GM21515 (cell line): ENCODE data around the gene PLXNA4.
"Not testable (repeated sequence)": the region's sequence is repeated elsewhere in the genome, so short reads cannot be mapped to it uniquely, and the experiment has no call there.

ENCODE experiments used
- ATAC-seq: cut with Tn5 transposase; IDR thresholded peaks from one replicate; pipeline ENCODE4 v1.9.1; 2021; ENCODE audit not compliant: unreplicated experiment

PLXNA4 gene

DNA sequence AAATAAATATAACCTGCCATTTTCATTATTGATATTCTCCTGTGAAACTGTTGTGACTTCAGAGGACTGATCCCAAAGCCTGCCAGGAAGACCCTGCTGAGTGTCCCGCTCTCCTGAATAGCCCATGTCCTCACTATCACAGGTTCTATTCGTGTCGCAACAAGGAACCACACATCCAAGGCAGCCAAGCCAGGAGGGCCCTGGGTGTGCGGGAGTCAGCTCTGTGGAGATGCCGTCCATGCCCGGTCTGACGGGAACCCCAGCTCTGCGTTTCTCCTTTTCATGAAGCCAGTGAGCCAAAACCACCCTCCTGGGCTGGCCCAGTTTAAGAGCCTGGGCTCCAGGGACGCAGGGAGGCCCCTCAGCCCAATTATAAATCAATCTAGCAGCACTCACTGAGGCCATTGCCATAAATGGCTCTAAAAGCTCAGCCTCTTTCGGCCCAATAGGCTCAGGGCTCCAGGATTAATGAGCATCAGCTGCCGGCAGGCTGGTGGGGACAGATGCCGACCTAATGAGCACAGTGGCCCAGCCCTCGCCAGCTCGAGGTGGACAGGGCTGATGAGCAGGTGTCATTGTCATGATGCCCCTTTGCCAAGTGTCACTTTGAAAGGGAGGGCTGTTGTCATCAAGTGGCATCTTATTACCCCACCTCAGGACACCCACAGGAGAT is 177.9 kb downstream of the PLXNA4 start:
- ATAC-seq = no peak

DNA sequence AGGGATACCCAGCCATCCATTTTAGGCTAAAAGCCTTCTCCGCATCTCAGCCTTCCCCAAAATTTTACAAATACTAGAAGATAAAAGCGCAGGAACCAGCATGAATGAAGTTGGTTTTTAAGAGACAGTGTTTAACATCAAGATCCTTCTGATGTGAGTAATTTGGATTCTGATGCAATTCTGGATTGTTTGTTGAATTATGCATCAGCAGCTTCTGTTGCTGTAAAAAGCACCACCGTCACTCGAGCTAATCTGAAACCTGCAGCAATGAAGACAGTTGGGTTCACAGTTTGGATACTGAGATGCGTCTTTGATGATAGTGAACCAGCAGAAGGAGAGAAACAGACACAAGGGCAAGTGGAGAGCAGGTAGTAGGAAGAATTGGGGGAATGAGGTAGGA is 179.2 kb downstream of the PLXNA4 start:
- ATAC-seq = no peak

DNA sequence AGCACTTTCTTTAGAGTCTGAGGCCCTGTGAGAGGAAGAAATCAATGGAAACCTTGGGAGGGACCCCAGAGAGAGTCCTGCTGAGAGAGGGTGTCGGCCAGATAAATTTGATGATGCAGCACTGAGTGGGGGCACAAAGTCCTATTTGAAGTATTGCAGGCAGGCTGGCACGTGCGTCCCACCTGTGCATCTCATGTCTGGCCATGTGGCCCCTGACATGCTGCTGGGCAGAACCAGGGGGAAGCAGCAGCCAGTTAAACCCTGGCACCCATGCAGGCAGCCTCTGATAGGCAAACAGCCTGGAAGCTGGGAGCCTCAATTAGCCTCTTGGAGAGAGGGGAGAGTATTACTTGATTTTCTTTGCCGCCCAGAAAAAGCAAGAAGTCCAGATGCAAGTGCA is 180.9 kb downstream of the PLXNA4 start:
- ATAC-seq = no peak

DNA sequence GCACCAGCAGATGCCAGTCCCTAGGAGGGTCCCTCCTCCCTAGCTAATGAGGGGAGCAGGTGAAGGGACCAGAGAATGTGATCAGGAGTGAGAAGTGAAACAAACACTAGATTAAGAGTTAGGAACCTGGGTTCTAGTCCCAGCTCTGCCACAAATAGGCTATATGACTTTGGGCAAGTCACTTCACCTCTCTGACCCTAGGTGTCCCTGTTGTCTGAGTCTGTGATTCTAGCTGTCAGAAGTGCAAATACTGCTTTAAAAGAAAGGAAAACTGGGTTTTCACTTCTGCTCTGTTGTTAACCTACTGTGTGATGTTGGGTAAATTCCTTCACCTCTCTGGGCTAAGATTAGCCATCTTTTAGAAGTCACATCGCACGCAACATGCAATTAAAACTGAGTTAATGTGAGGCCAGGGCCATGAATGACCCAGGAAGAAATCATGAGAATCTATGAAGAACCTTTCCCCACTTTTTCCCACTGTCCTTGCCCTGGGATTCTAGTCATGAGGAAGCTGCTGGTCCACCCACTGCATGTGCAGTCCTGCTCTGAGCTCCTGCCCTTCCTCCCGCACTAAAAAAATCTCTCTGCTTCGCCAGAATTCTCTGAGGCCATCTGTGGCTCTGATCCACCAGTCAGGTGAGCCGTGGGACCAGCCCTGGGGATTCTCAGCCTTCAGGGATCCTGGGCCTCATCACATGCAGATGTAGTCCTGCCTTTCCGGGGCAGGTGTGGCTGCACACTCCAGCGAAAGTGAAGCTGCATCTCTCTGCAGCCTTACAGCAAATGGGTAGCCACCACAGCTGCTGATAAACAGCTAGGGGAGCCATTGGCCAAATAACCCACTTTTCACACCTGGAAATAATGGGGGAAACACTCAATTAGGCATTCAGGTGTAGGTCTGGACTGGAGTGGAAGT is 181.7 kb downstream of the PLXNA4 start:
- no peak for ATAC-seq

DNA sequence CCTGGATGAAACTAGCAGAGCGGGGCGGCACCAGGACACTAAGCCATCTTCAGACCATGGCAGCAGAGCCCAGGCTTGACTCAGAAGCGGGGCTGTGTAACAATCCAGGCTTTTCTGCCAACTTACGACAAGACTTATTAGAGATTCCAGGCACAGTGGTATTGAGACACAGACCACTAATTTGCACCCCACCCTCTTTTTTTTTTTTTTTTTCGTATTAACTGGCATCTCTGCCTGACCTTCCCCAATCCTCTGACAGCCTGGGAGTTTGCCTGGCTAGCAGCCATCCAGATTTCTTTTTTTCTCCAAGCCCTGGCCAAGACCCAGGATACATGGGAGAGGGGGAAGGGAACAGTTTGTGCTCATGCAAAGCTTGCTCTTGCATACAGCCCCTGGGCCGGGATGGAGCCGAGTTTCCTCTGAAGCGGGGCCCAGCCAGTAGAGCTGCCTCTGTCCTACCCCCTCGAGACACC is 182.4 kb downstream of the PLXNA4 start:
- no peak for ATAC-seq

DNA sequence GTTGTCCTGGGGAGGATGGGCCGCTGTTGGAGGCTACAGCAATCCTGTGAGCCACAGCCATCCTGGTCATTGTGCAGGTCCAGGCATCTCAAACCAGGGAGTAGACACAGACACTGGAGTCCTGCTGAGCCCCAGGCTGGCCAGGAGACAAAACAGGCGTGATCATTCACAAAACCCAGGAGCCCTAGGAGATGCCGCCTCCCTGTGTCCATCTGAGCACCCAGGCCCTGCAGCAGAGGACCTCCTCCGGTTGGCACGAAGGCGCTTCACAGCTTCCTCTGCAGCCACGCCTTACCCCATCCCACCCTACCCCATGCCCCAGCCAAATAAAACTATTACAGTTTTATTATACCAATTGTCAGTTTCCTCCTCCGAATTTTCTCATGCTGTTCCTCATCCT is 183.6 kb downstream of the PLXNA4 start:
- ATAC-seq = no peak

DNA sequence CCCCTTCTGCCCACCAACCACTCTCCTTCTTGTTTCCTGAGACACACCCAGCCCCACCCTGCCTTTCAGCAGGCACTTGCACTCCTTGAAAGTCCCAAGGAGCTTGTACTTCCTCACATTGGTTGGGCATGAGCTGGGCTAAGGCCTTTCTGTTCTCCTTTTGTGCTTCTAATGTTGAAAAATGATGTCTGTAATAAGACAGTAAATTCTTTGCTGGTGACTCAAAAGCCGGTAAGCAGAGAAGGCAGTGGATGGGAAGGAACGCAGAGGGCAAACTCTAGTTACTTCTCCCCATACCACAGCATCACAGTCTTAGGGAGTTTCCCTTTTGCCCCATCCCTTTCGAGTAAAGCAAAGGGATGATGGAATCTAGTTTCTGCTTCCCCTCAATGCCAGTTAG is 185.6 kb downstream of the PLXNA4 start:
- no peak for ATAC-seq

DNA sequence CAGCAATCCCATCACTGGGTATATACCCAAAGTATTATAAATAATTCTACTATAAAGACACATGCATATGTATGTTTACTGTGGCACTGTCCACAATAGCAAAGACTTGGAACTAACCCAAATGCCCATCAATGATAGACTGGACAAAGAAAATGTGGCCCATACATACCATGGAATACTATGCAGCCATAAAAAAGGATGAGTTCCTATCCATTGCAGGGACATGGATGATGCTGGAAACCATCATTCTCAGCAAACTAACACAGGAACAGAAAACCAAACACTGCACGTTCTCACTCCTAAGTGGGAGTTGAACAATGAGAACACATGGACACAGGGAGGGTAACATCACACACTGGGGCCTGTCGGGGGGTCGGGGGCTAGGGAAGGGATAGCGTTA is 186.2 kb downstream of the PLXNA4 start:
- ATAC-seq = not testable (repeated sequence)

DNA sequence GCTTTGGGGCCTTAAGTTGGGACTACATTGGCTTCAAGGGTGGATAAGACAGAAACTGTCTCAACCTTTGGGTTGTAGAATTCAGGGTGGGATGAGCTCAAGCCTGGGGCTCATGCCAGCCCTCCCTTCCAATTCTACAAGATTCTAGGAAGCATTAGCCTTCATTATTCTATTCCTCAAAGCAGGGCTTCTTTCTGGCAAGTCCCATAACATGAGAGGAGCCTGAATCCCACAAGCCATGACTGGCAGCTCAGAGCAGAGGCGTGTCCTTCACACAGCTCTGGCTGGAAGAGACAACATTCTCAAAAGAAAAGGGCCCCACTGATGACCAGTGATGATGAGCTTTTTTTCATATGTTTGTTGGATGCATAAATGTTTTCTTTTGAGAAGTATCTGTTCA is 187.6 kb downstream of the PLXNA4 start:
- ATAC-seq = no peak

DNA sequence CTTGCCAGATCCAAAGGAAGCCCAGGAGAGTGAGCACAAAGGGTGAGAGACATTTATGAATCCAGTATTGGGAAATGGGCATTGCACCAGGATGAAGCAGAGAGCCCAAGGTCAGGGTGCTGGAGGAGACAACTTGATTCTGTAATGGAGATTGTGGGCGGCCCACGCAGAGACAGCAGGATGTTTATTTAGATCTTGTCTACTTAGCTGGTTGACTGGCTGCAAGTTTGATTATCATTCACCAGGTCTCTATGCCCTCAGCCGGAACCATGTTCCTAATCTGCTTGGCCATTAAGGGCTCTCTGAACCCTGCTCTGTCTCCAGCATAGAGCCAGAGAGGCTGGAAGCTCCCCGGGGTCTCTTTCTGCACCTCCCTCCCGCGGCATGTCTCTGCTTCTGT is 188.7 kb downstream of the PLXNA4 start:
- ATAC-seq = no peak

DNA sequence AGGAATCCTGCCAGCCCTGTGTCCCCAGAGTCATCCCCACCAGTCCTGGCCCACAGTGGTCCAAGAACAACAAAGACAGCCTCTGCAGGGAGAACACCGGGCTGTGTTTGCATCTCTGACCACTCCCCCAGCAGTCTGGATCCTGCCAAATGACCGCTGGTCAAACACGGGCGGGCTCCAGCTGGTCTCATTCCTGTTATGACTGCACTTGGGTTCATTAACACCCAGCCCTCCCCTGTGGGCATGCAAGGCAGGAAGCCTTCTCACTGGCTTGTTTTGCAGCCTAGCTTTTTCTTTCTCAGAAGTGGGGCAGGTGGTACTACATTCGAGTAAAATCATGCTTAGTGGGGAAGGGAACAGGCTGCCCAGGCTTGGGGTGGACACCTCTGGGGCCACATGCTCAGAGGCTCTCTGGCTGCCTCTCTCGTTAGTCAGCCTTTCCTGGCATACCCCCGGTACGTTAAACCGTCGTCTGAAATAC is 190.0 kb downstream of the PLXNA4 start:
- ATAC-seq = no peak

DNA sequence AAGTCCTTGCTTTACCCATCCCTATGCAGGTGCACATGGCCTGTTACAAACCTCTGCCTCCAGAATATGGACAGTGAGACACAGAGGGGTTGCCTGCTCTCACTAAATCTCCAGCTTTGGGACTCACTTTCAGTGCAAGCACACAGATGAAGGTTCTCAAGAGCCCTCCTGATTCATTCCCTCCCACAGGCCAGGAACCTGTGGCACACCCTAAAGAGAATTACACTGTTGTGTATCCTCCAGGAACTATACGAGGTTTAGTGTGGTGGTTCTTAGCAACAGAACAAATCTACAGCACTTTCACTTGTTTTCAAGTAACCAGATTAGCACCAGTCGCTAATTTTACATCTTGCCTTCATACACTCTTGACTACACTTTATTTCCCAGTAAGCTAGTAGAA is 192.3 kb downstream of the PLXNA4 start:
- ATAC-seq = no peak

DNA sequence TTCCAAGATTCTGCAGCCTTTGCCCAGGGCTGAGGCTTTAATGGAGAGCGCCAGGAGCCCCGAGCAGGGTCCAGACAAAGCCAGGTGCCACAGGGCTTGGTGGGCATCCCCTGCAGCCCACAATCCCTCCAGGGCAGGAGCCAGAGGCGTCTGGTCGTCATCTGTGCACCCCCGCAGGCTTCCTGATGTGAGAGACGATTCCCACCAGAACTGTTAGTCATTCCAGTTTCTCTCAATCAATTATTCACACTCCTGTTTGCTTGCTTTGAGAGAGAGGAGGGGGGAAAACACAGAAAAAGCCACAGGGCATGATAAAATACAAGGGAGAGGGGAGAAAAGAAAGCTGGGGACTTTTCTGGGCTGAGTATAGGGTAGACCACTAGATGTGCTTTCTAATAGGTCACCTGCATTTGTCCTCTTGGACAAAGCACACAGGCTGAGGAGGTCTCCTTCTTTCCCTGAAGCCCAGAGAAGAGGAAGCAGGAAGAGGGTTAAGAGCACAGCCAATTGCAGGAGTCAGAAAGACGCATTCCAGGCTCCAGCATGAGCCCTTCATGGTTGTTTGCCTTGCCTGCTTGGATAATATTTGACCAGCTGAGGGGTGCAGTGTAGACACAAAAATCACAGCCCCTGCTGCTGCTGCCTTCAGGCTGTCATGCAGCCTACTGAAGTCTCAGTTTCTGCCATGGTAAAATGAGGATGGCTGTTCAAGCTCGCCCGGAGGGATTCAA is 194.4 kb downstream of the PLXNA4 start:
- no peak for ATAC-seq

DNA sequence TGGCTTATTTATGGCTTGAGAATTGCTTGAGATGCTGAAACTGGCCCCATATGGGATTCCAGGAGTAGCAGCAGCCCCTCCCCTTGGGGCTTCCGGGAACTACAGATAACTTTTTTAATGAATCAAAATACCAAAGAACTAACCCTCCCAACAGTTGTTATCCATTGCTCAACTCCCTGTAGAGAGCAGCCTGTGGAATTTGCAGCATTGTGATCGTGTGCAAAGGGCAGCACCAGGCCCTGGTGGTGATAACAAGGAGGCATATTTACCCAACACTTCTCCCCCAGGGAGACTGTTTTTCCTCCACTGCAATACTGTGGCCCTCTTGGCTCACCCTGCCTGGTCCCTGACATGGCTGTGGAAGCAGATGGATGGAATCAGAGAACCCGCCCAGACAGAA is 196.2 kb downstream of the PLXNA4 start:
- no peak for ATAC-seq

DNA sequence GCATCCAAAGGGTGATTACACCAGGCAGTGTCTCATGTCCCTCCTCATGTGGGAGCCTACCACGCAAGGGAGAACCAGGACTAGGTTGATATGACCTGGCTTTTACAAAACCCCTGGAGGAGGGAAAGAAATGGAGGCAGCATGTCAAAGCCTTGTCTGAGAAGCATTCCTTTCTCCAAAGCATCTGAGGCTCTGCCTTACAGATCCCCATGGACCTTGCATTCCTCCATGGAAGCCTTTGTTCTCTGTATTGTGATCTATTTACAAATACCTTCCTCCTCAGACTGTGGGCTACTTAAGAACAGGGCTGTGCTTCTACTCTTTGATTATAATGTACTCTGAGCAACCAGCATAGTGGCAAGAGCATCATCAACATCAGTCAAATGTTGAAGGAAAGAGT is 197.0 kb downstream of the PLXNA4 start:
- ATAC-seq = no peak

DNA sequence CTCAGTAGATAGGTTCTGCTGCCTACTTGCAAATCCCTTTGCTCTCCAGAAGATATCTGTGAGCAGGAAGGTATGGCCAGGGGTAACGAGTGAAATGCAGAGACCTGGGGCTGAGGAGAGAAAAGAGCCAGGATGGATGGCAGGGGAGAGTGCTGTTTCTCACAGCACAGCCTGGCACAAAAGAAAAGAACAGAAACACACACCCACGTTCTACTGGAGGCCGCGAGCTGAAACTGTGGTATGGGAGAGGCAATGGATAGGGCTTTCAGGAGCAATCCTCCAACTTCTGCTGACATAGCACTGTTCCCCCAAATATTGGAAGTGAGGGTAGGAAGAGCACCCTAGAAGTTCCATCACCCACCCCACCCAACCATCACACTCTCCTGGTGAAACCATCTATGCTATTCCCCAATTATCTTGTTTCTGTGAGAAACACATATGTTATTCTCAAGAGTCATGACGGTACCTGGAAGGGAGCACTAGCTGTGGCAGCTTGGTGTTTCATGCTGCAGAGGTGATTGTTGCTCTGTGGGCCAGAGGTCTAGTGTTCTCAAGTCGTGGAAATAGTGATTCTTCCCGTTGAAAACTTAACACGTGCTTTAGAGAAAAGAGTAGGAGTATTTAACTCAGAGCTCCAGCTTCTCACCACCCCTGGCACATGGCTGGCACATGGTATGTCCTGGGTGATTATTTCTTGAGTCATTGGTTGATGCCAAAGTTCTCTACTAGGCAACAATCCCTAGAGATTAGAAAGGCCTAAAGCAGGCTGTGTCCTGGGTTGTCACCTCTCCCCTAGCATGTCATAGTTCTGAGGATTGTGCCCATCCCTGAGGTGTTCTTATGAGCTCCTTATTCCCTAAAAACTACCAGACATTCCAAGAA is 198.3 kb downstream of the PLXNA4 start:
- no peak for ATAC-seq

DNA sequence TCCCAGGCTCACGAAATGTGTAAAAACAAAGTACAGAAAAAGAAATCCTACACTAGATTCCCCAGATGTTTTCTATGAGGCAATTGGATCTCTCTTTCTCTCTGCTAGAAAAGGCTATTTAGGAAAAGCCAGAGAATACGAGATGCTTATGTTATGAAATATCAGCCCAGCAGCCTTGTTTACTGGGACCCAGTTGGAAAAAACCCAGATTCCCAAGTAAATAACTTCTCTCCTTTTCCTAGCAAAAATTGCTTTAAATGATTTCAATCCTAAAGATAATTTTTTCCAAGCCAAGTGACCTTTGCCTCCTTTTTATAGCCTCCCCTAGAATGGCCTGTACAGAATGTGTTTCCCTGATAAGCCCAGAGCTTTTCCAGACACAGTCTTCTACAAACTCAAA is 199.3 kb downstream of the PLXNA4 start:
- no peak for ATAC-seq

DNA sequence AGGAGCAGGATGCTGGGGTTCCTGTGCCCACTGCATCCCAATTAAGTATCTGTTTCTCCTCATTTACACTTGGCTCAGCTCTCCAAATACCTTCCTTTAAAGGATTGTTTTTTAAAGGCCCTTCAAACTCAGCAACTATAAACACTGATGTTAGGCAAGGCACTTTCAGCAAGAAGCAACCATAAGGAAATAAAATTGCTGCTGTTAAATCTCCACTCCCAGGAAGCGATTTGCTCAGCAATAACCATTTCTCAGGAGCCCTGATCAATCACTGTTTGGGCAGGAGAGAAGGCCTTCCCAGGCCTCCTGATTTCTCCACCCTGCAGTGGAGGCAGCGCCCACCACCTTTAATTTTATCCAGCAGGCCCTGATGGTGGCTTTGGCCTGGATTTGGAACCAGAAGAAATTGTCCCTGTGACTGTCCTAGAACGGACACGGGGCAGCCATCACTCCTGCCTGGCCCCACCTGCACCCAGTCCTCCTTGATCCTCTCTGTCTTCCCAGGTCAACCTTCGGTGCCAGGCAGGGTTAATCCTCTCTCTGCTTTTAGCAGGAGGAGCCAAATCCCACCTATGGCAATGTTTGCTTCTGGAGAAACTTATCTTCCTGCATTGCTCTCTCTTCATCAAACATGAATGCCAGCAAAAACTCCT is 199.8 kb downstream of the PLXNA4 start:
- no peak for ATAC-seq

DNA sequence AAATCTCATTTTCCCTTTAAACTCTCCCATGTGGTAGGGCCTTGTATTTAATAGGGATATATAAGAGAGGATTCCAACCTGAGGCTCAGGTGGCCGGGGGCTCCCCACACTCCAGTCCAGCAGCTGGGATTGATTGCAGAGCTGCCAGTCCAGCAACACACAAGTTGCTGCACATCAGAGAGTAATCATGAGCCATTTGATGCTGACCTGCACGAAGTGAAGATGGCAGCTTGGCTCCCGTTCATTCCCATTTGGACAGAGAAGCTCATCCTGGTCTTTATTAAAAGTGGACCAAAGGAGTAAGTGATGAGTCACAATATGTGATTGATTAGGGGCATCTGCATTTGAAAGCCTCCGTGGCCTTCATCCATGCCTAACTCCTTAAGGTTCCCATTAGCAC is 202.4 kb downstream of the PLXNA4 start:
- ATAC-seq = no peak

DNA sequence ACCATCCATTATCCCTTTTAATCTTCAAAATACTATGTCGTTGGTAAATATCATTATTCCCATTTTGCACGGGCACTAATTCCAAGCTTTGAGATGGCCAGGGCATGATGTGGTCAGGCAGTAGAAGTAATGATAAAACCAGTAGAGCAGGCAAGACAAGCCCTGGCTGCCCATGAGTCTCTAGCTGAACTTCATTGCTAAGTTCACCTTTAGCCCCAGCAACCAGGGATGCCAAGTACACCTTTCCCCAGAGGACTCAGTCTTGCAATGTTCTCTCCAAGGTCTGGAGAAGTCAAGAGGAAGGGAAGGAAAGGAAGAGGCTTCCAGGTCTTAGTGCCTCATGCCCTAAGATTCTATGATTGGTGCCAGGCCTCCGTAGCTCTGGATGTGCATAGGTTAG is 203.2 kb downstream of the PLXNA4 start:
- no peak for ATAC-seq
